Epithelial cell of proximal tubule (primary cell): ENCODE data around the gene EIF4A3. TPM values are rescaled to one million over a fixed set of nuclear protein-coding genes. Genes with fewer than 3 reads are reported as not detected.
A peak's percentile ranks its signal among the peaks of the same experiment; 100 is the strongest.

ENCODE experiments used
- DNase-seq: peaks from one replicate; pipeline ENCODE4 v3.0.0-alpha.2; 2011; ENCODE audit warnings: low read depth
- H3K4me3 ChIP-seq: 2 replicates; pipeline ENCODE4 v1.5.1; 2011; ENCODE audit warnings: low read depth, mild to moderate bottlenecking, low read length
- CTCF ChIP-seq: conservative IDR thresholded peaks from 2 replicates; pipeline ENCODE4 v1.5.1; 2012; ENCODE audit warnings: low read depth, mild to moderate bottlenecking, low read length
- total RNA-seq: library from RNA; depleted of rRNA; stranded (reverse); fragments of >200 nt; gene quantifications from 2 replicates; pipeline ENCODE4 v1.2.3, GENCODE V29; 2015

Gene EIF4A3
- total RNA-seq, 1 donor from 2014 or later, result 122 TPM

GRCh38 chr17:80125656-80126448 is 21.1 kb downstream of the EIF4A3 start:
- TF ChIP-seq CTCF, result no peak
- DNase-seq, result no peak
- no peak overlapping the region for H3K4me3 ChIP-seq

- no peak for DNase-seq
- H3K4me3 ChIP-seq, result no peak overlapping the region
- TF ChIP-seq CTCF, result peak; percentile 61
Measured at GRCh38 chr17:80124351-80124981, 22.5 kb downstream of the EIF4A3 start.

- no peak for TF ChIP-seq CTCF
- no peak for DNase-seq
- no peak overlapping the region for H3K4me3 ChIP-seq
Measured at GRCh38 chr17:80123791-80124190, 23.1 kb downstream of the EIF4A3 start.

- TF ChIP-seq CTCF, result no peak
- DNase-seq, result no peak
- H3K4me3 ChIP-seq, result no peak overlapping the region
Measured at GRCh38 chr17:80122926-80123505, 23.9 kb downstream of the EIF4A3 start.

- DNase-seq, result no peak
- H3K4me3 ChIP-seq, result no peak overlapping the region
- no peak for TF ChIP-seq CTCF
Measured at GRCh38 chr17:80122026-80122575, 24.8 kb downstream of the EIF4A3 start.

- H3K4me3 ChIP-seq, result no peak overlapping the region
- DNase-seq, result no peak
- no peak for TF ChIP-seq CTCF
Measured at GRCh38 chr17:80119839-80120238, 27.1 kb downstream of the EIF4A3 start.
